Measurements from ENCODE around the gene GIGYF1. TPM values are rescaled to one million over a fixed set of nuclear protein-coding genes. Genes with fewer than 3 reads are reported as not detected.

Gene GIGYF1
- total and polyA plus RNA-seq, 4 donors = 13.2 to 53.7 (median 33.9) TPM

- H3K4me3 ChIP-seq (ENCODE audit: low read depth, low read length) = no peak overlapping the region
- H3K4me1 ChIP-seq (ENCODE audit: control insufficient read depth, insufficient read depth, low read length) = peaks cover 19% of the 10 kb centered on the region
- DNase-seq (ENCODE audit: low read depth in 4 of 6, low spot score in 6 of 6) = no peak
- WGBS (ENCODE audit: insufficient coverage) = 88% methylated on average over 7 of the region's 18 CpGs
- no peaks in the 10 kb centered on the region for H3K9me3 ChIP-seq (ENCODE audit: control insufficient read depth, insufficient read depth, low read length)
- H3K27me3 ChIP-seq (ENCODE audit: control insufficient read depth, insufficient read depth, low read length) = no peaks in the 10 kb centered on the region
- H3K27ac ChIP-seq (ENCODE audit: low read depth, low read length) = no peak overlapping the region
- H3K36me3 ChIP-seq (ENCODE audit: control insufficient read depth, insufficient read depth, low read length) = peaks cover 97% of the 10 kb centered on the region
These were observed 8.9 kb downstream of the GIGYF1 start for GRCh38 chr7:100685049-100685605.

- WGBS (ENCODE audit: insufficient coverage) = 91% methylated on average over 16 of the region's 16 CpGs
- Histone ChIP-seq H3K9me3 (ENCODE audit: control insufficient read depth, insufficient read depth, low read length) (no peaks in the 10 kb centered on the region), H3K27me3 (ENCODE audit: control insufficient read depth, insufficient read depth, low read length) (no peaks in the 10 kb centered on the region), H3K4me1 (ENCODE audit: control insufficient read depth, insufficient read depth, low read length) (peaks cover 14% of the 10 kb centered on the region), H3K36me3 (ENCODE audit: control insufficient read depth, insufficient read depth, low read length) (peaks cover 99% of the 10 kb centered on the region), H3K27ac (ENCODE audit: low read depth, low read length) (no peak overlapping the region), H3K4me3 (ENCODE audit: low read depth, low read length) (no peak overlapping the region)
- no peak for DNase-seq (ENCODE audit: low read depth in 4 of 6, low spot score in 6 of 6)
These were observed 9.5 kb downstream of the GIGYF1 start for GRCh38 chr7:100684534-100685042.

GRCh38 chr7:100683659-100684533 is 10.2 kb downstream of the GIGYF1 start:
- Histone ChIP-seq H3K27ac (ENCODE audit: low read depth, low read length) (no peak overlapping the region), H3K4me1 (ENCODE audit: control insufficient read depth, insufficient read depth, low read length) (peaks cover 8% of the 10 kb centered on the region), H3K27me3 (ENCODE audit: control insufficient read depth, insufficient read depth, low read length) (no peaks in the 10 kb centered on the region), H3K36me3 (ENCODE audit: control insufficient read depth, insufficient read depth, low read length) (peaks cover 99% of the 10 kb centered on the region), H3K4me3 (ENCODE audit: low read depth, low read length) (no peak overlapping the region), H3K9me3 (ENCODE audit: control insufficient read depth, insufficient read depth, low read length) (no peaks in the 10 kb centered on the region)
- WGBS (ENCODE audit: insufficient coverage) = 94% methylated on average over 32 of the region's 37 CpGs
- DNase-seq (ENCODE audit: low read depth in 4 of 6, low spot score in 6 of 6) = no peak

GRCh38 chr7:100682991-100683658 is 10.9 kb downstream of the GIGYF1 start:
- H3K36me3 ChIP-seq (ENCODE audit: control insufficient read depth, insufficient read depth, low read length) = peaks cover 99% of the 10 kb centered on the region
- no peak for DNase-seq (ENCODE audit: low read depth in 4 of 6, low spot score in 6 of 6)
- H3K27me3 ChIP-seq (ENCODE audit: control insufficient read depth, insufficient read depth, low read length) = no peaks in the 10 kb centered on the region
- WGBS (ENCODE audit: insufficient coverage) = 82% methylated on average over 27 of the region's 28 CpGs
- peaks cover 14% of the 10 kb centered on the region for H3K4me1 ChIP-seq (ENCODE audit: control insufficient read depth, insufficient read depth, low read length)
- H3K4me3 ChIP-seq (ENCODE audit: low read depth, low read length) = no peak overlapping the region
- no peaks in the 10 kb centered on the region for H3K9me3 ChIP-seq (ENCODE audit: control insufficient read depth, insufficient read depth, low read length)
- H3K27ac ChIP-seq (ENCODE audit: low read depth, low read length) = no peak overlapping the region

- H3K27ac ChIP-seq (ENCODE audit: low read depth, low read length) = no peak overlapping the region
- WGBS (ENCODE audit: insufficient coverage) = 75% methylated on average over 21 of the region's 25 CpGs
- H3K4me3 ChIP-seq (ENCODE audit: low read depth, low read length) = no peak overlapping the region
- DNase-seq (ENCODE audit: low read depth in 4 of 6, low spot score in 6 of 6) = no peak
- H3K4me1 ChIP-seq (ENCODE audit: control insufficient read depth, insufficient read depth, low read length) = peaks cover 16% of the 10 kb centered on the region
- H3K27me3 ChIP-seq (ENCODE audit: control insufficient read depth, insufficient read depth, low read length) = no peaks in the 10 kb centered on the region
- no peaks in the 10 kb centered on the region for H3K9me3 ChIP-seq (ENCODE audit: control insufficient read depth, insufficient read depth, low read length)
- H3K36me3 ChIP-seq (ENCODE audit: control insufficient read depth, insufficient read depth, low read length) = peaks cover 99% of the 10 kb centered on the region
These were observed 11.8 kb downstream of the GIGYF1 start for GRCh38 chr7:100682228-100682741.

- Histone ChIP-seq H3K27ac (ENCODE audit: low read depth, low read length) (no peak overlapping the region), H3K9me3 (ENCODE audit: control insufficient read depth, insufficient read depth, low read length) (no peaks in the 10 kb centered on the region), H3K4me3 (ENCODE audit: low read depth, low read length) (no peak overlapping the region), H3K4me1 (ENCODE audit: control insufficient read depth, insufficient read depth, low read length) (peaks cover 20% of the 10 kb centered on the region), H3K36me3 (ENCODE audit: control insufficient read depth, insufficient read depth, low read length) (peaks cover 99% of the 10 kb centered on the region), H3K27me3 (ENCODE audit: control insufficient read depth, insufficient read depth, low read length) (no peaks in the 10 kb centered on the region)
- WGBS (ENCODE audit: insufficient coverage) = 79% methylated on average over 27 of the region's 29 CpGs
- no peak for DNase-seq (ENCODE audit: low read depth in 4 of 6, low spot score in 6 of 6)
These were observed 12.4 kb downstream of the GIGYF1 start for GRCh38 chr7:100681491-100682227.

- peaks cover 25% of the 10 kb centered on the region for H3K4me1 ChIP-seq (ENCODE audit: control insufficient read depth, insufficient read depth, low read length)
- no peak overlapping the region for H3K4me3 ChIP-seq (ENCODE audit: low read depth, low read length)
- no peak overlapping the region for H3K27ac ChIP-seq (ENCODE audit: low read depth, low read length)
- peaks cover 95% of the 10 kb centered on the region for H3K36me3 ChIP-seq (ENCODE audit: control insufficient read depth, insufficient read depth, low read length)
- no peak for DNase-seq (ENCODE audit: low read depth in 4 of 6, low spot score in 6 of 6)
- H3K27me3 ChIP-seq (ENCODE audit: control insufficient read depth, insufficient read depth, low read length) = no peaks in the 10 kb centered on the region
- WGBS (ENCODE audit: insufficient coverage) = 80% methylated on average over 17 of the region's 18 CpGs
- no peaks in the 10 kb centered on the region for H3K9me3 ChIP-seq (ENCODE audit: control insufficient read depth, insufficient read depth, low read length)
These were observed 13.3 kb downstream of the GIGYF1 start for GRCh38 chr7:100680576-100681271.

GRCh38 chr7:100679927-100680575 is 14.0 kb downstream of the GIGYF1 start:
- 85% methylated on average over 4 of the region's 13 CpGs for WGBS (ENCODE audit: insufficient coverage)
- no peaks in the 10 kb centered on the region for H3K27me3 ChIP-seq (ENCODE audit: control insufficient read depth, insufficient read depth, low read length)
- H3K36me3 ChIP-seq (ENCODE audit: control insufficient read depth, insufficient read depth, low read length) = peaks cover 88% of the 10 kb centered on the region
- DNase-seq (ENCODE audit: low read depth in 4 of 6, low spot score in 6 of 6) = no peak
- H3K27ac ChIP-seq (ENCODE audit: low read depth, low read length) = no peak overlapping the region
- no peak overlapping the region for H3K4me3 ChIP-seq (ENCODE audit: low read depth, low read length)
- H3K4me1 ChIP-seq (ENCODE audit: control insufficient read depth, insufficient read depth, low read length) = peaks cover 25% of the 10 kb centered on the region
- no peaks in the 10 kb centered on the region for H3K9me3 ChIP-seq (ENCODE audit: control insufficient read depth, insufficient read depth, low read length)
